NCI-H187 (cell line): ENCODE data around the gene PIGL.
"Not testable (repeated sequence)": the region's sequence is repeated elsewhere in the genome, so short reads cannot be mapped to it uniquely, and the experiment has no call there.

Experiments used
- DNase-seq, 2 experiments: peaks; one replicate each; lab custom pipeline; 2025; lab: John Stamatoyannopoulos, UW

The PIGL gene

DNA sequence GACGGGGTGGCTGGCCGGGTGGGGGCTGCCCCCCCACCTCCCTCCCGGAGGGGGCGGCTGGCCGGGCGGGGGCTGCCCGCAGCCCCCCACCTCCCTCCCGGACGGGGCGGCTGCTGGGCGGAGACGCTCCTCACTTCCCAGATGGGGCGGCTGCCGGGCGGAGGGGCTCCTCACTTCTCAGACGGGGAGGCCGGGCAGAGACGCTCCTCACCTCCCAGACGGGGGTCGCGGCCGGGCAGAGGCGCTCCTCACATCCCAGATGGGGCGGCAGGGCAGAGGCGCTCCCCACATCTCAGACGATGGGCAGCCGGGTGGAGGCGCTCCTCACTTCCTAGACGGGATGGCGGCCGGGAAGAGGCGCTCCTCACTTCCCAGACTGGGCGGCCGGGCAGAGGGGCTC lies 95.1 kb downstream of the PIGL start:
- not testable (repeated sequence) for DNase-seq

DNA sequence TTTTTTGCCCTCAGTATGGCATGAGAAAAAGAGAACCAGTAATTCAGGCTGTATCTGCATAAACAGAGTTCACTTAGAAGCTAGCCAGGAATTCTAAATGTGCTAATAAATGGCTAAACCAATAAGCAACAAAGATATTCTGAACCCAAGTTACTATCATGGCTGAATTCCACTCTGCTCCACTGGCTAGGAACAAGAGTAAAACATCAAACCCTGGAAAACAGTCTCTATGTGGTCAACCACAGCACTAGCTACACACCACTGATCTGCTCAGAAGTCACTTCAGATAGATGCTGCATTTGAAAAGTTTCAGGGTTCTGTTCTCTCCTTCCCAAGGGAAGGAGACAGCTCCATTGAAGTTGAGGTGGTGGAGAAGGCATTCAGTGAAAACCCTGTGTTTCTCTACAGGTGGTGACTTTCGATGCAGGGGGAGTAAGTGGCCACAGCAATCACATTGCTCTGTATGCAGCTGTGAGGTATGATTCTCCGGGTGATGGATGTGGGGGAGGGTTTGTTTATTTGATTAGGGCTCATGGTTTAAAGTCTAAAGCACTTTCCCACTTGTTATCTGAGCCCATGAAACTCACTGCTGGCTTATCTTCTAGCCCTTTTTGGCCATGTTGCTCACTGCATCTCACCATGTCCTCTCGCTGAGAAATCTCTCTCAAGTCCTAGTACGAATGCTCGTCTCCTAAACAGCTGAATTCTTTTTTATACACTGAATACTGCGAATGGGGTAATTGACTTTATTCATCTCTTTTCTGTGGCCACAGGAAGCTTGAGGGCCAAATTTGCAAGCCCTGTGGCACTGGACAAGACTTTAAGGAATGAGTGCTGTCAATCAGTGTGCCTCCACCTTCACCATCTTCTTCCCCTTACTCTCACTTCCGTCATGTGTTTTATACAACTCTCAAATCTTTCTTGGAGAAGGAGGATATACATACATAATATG lies 96.4 kb downstream of the PIGL start:
- DNase-seq, result peak in 1 of 2 experiments; percentile 10

DNA sequence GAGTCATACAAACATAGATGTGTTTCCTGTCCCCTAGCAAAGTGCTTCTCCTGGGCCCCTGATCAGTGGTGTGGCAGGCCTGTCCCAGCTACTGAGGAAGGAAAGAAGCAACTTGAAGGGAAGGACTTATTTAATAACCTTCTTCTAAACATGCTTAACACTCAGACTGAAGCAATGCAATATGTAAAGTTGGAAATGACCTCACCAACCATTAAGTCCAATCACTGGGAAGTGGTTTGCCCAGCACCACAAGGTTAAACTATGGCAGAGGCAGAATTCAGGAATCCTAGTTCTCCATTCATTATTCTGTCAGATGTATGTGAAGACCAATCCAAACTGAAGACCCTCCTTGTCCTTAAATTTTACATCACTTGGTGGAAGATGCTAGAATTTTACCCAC lies 97.2 kb downstream of the PIGL start:
- no peak for DNase-seq

DNA sequence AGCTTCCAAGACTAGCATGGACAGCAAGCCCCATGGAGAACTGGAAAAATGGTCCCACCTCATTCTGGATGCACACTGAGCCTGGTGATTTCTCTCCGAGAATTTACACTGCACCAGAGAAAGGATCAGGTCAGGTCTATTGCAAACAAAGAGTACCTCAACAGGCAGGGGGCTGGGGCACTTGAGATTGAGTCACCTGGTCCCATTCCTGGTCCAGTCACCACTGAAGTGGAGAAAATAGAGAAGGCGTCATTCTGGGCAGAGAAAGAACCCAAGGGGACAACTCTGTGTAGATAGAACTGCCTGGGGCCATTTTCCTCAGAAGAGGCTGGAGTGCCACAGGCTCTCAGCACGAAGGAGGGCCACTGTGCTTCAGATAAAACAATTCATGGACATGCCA lies 97.8 kb downstream of the PIGL start:
- no peak for DNase-seq

DNA sequence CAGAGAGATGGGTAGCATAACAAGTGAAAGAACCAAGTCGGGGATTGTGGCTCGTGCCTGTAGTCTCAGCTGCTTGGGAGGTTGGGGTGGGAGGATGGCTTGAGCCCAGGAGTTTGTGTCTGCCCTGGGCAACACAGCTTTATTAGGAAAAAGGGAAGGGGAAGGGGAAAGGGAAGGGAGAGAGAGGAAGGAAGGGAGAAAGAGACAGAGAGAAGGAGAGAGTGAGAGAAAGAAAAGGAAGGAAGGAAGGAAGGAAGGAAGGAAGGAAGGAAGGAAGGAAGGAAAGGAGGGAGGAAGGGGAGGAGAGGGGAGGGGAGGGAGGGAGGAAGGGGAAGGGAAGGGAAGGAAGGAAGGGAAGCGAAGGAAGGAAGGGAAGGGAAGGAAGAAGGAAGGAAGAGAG lies 103.0 kb downstream of the PIGL start:
- DNase-seq, result no peak

DNA sequence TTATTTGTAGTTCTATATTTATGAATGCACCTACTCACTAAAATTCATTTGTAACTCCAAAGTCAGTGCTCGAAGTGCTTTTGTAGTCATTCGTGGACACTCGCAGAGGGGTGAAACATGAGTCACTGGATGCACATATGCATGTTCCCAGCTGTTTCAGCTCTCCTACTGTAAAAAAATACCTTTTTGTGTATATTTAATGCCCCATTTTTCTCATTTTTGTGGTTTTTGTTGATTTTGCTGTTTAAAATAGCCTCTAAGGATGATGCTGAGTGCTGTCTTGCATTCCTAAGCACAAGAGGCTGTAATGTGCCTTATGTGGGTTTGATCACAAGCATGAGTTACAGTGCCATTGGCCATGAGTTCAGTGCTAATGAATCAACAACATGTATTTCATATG lies 105.6 kb downstream of the PIGL start:
- DNase-seq, result no peak

DNA sequence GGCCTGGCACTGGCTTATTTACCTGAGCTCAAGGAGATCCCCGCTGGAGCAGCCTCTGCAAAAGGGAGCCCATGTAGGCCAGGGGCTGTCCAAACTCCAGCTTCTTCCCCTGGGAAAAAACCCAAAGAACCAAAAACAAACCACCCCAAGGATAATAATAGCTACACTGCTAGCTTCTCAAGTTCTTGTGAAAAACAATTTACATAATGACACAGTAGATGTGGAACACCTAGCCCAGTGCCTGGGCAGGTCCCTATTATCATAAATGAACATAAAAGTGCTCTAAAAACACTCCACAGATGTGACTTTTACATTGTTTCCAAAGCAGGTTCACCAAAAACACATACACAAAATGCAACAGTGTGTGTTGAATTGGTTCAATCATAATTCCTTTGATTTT lies 109.0 kb downstream of the PIGL start:
- no peak for DNase-seq

DNA sequence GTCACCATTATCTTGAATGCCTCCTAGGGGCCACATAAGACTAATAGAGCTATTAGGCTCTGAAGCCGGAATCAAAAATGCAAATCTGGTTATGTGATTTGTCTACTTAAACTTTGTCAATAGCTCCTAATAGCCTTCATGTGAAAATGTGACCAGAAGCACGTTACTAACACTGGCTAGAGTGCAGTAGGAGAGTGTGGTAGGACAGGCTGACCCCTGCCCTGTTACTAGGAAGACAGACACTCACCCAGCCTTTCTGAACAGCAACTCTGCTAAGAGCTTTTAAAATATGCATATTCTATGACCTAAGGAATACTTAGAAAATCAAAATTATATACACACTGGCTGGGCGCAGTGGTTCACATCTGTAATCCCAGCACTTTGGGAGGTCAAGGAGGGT lies 110.0 kb downstream of the PIGL start:
- no peak for DNase-seq

DNA sequence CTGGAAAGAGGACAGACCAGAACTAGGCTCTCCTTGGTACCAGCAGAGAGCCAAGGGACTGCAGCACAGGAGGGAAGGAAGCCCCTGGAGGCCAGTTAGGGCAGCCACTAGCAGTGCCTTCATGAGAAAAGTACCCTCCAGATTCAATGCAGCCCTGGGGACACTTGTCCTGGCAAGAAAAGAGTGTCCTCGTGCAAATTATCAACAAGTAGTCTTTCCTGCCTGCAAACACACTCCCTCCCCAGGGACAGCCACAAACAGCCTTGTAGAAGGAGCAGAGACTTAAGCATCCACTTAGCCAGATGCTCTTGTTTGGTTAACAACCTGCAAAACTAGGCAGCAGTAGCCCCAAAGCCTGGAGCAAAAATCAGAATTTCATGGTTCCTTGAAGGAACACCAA lies 112.0 kb downstream of the PIGL start:
- DNase-seq, result peak in 1 of 2 experiments; percentile 76

DNA sequence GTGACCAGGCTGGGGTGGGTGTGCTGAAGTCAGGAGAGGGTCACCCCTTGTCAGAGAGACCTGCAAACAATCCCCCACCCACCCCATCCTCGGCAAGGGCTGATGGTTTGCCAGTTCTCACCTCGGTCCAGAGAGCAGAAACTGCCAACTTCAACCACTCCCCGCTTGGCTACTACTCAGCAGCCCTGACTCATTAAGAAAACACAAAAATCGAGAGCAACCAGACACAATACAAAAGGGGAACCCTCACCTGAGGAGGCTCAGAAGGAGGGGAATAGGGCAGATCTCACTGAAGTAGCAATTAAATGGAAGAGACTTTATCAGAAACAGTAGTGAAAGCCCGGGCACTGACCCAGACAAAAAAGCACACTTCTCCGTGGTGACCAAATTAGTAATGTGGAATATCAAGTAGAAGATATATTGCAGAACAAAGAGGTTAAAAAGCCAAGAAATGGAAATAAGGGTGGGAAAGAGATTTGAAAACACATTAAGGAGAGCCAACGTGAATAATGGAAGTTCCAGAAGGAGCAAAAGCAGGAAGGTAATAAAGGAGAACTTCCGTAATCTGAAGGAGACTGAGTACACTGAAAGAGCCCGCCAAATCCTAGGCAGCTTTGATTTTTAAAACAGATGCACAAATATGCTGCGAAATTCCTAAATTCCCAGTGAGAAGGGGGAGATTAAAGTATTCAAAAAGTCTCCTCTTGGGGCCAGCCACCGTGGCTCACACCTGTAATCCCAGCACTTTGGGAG lies 112.7 kb downstream of the PIGL start:
- no peak for DNase-seq

DNA sequence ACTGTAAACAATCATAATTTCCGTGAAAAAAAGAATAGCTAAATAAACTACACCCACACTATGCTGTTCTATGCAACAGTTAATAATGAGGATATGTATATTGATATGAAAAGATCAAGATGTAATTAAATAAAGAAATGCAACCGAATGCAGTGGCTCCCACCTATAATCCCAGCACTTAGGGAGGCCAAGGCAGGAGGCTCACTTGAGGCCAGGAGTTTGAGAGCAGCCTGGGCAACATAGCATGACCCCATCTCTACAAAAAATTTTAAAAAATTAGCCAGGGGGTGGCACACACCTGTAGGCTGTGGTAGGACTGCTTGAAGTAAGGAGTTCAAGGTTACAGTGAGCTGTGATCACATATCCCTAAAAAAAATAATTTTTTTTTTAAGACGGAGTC lies 121.4 kb downstream of the PIGL start:
- DNase-seq, result no peak

DNA sequence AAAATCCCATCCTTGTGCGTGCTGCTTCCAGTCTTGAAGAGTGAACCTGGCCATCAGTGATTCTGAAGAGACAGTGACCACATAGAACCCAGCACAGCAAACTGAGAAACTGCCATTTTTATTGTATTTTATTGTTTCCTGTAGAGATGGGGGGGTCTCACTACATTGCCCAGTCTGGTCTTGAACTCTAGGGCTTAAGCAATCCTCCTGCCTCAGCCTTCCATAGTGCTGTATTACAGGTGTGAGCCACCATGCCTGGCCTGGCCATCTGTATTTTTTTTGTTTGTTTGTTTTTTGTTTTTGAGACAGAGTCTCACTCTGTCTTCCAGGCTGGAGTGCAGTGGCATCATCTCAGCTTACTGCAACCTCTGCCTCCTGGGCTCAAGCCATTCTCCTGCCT lies 122.4 kb downstream of the PIGL start:
- DNase-seq, result no peak

DNA sequence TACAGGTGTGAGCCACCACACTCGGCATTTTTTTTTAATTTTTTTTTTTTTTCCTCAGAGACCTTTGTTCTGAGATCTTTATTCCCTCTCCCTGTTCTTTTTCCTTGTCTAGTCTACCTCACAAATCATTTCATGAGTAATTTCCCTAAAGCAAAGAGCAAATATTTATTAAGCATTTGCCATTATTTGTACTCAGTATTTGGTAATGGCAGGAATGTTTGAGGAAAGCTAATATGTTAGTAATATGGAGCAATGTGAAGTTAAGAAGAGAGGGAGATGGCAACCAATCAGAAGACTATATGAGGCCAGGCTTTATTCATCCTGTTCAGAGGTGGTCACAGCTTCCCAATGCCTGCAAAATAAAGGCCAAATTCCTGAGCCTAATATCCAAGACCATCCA lies 122.9 kb downstream of the PIGL start:
- DNase-seq, result no peak

DNA sequence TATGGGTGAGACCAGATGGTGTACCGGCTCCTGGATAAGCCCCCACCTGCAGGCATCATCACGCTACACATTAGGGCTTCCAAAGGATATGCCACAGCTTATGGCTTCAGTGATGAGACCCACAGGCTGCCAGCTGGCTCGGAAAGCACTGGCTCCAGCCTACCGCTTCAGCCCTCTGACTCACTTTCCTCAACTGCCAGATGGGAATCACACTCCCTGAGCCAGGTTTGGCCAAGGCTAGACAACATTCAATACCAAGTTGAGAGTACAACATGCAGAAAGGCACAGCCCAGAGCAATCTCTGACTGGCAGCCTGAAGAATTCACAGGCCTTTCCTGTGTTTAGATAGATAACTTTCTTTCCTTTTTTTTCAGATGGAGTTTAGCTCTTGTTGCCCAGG lies 126.0 kb downstream of the PIGL start:
- no peak for DNase-seq

DNA sequence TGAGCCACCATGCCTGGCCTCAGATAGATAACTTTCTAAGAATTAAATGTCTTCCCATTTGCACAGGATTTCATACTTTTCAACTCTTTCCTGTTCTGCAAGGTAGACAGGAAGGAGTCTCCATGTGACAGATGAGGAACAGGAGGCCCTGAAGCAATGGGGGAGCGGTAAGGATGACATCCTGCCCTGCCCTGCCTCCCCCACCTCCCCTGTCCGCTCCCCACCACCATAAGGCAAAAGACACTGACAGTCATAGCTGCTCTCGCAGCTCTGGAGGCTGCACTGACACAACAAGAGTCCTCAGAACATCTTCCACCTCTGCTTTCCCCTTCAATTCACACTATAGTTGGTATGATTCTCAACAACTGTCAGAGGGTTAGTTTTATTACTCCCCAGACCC lies 126.6 kb downstream of the PIGL start:
- no peak for DNase-seq

DNA sequence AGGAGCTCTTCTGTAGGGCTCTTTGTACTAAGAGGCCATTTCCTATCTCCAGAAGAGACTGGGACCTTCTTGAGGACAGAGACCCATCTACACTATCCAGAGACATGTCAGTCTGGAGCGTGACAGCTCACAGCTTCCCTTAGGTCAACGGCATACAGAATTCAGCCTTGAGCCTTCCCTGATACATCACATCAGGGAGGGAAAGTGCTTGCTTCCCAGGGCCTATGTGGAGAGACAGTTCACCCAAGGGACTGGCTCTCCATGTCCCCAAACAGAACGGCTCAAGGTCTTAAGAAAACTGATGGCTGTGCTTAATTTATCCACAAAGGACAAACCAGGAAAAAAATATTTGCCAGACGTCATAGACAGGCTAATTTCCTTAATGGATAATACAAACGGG lies 128.6 kb downstream of the PIGL start:
- DNase-seq, result no peak

DNA sequence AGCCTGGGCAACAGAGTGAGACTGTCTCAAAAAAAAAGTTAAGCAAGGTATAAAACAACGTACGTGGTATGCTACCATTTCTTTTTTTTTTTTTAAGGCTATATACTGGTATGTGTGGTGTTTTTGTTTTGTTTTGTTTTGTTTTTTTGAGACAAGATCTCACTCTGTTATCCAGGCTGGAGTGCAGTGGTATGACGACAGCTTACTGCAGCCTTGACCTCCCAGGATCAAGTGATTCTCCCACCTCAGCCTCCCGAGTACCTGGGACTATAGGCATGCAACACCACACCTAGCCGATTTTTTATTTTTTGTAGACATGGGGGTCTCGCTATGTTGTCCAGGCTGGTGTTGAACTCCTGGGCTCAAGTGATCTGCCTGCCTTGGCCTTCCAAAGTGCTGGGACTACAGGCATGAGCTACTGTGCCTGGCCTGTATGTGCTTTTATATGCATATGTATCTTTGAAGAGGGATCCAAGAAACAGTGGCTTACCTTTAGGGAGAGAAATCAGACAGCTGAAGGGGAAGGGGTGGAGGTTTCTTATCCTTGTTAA lies 129.8 kb downstream of the PIGL start:
- DNase-seq, result no peak

DNA sequence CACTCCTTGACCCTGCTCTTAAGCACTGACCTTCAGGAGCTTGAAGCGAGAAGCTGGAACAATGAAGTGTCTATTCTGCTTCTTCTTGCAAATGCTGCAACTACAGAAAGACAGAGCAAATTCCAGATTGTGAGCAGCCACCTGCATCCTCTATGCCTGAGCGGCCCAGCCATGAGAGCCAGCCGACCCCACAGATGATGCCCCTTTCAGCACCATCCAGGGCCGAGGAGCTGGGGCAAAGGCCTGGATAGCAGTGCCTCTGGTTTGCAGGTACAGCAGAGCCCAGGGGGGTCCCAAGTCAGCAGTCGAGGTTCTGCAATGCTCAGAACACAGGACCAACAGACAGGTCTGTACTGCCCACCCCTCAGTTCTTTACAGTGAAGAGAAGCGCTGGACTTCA lies 131.6 kb downstream of the PIGL start:
- no peak for DNase-seq

DNA sequence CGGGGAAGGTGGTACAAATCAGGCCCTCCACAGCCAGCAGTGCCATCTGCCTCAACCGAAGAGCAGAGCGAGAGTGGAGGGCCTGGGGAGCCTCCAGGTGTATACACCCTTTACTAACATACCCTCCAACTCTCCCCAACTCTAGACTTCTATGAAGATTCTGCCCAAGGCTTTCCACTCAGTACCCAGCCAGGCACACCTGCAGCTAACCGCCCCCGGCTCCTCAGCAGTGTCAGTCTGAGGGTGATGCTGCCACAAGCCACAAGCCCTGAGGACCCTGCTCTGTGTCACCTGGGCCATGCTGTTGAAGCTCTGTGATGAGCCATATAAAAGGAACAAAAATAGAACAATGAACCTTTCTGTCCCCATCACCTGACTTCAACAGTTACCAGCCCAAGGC lies 132.4 kb downstream of the PIGL start:
- no peak for DNase-seq

DNA sequence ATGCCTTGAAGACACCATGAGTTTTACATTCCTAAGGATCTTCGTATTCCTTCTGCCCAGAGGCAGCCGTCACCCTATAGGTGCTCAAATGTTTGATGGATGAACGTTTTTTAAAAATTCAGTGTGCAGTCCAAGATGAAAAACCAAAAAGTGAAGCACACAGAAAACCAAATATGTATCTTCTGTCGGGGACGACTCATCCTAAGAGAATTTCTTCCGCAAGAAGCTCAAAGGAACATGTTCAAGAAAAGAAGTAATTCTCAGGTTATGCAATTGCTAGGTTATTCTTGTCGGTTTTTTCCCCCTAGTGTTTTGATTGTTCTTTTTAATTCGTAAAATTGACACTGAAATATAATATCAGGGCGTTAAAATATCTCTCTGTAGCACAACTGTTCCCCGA lies 134.8 kb downstream of the PIGL start:
- no peak for DNase-seq

DNA sequence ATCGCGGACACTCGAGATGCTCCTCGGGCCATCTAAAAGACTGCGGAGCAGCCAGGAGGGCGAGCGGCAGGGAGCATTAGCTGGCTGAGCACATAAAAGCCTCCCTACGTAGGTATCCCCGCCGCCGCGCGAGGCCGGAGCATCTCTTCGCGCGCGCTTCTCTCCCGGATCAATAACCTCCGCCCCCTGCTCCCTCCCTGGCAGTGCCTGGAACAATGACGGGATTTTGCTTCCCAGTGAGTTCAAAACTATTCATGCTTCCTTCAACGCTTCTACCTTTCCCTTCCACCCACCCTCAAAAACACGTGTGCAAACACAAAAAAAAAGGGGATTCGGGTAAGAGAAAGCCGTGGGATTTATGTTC lies 135.3 kb downstream of the PIGL start:
- DNase-seq, result peak; percentile 37 to 40

DNA sequence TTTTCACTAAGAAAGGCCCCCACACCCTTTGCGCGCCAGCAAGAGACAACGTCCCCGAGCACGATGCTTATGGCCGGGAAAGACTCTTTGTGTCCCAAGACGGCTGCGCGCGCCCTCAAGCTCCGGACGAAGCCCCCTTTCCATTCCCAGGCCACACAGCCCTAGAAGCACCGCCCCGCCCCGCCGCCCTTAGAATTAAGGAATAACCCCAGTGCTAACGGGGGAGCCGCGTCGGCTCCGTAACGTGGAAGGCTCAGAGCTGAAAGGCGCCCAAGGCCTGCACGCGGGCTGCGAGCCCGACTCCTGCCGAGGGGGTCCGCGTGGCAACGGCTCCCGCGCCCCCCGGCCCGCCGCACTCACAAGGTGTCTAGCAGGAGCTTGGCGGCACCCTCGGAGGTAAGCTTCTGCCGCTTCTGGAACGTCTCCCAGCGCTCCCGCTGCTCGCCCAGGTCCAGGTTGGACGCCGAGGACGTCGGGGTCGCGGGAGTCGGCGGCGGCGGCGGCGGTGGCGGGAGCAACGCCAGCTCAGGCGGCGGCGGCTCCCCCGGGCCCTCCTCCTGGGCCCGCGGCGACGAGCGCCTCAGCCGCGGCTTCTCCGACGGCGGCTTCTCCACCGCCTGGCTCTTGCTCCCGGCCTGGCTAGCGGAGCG lies 135.8 kb downstream of the PIGL start:
- peak in 1 of 2 experiments; percentile 50 for DNase-seq
